ENCODE data around the gene ACBD5.
A peak's percentile ranks its signal among the peaks of the same experiment; 100 is the strongest.

ACBD5 gene

GRCh38 chr10:27155066-27155754 lies 85.4 kb downstream of the ACBD5 start, which contains the start of gene MASTL (continued):
- TF ChIP-seq, protein P1, sequence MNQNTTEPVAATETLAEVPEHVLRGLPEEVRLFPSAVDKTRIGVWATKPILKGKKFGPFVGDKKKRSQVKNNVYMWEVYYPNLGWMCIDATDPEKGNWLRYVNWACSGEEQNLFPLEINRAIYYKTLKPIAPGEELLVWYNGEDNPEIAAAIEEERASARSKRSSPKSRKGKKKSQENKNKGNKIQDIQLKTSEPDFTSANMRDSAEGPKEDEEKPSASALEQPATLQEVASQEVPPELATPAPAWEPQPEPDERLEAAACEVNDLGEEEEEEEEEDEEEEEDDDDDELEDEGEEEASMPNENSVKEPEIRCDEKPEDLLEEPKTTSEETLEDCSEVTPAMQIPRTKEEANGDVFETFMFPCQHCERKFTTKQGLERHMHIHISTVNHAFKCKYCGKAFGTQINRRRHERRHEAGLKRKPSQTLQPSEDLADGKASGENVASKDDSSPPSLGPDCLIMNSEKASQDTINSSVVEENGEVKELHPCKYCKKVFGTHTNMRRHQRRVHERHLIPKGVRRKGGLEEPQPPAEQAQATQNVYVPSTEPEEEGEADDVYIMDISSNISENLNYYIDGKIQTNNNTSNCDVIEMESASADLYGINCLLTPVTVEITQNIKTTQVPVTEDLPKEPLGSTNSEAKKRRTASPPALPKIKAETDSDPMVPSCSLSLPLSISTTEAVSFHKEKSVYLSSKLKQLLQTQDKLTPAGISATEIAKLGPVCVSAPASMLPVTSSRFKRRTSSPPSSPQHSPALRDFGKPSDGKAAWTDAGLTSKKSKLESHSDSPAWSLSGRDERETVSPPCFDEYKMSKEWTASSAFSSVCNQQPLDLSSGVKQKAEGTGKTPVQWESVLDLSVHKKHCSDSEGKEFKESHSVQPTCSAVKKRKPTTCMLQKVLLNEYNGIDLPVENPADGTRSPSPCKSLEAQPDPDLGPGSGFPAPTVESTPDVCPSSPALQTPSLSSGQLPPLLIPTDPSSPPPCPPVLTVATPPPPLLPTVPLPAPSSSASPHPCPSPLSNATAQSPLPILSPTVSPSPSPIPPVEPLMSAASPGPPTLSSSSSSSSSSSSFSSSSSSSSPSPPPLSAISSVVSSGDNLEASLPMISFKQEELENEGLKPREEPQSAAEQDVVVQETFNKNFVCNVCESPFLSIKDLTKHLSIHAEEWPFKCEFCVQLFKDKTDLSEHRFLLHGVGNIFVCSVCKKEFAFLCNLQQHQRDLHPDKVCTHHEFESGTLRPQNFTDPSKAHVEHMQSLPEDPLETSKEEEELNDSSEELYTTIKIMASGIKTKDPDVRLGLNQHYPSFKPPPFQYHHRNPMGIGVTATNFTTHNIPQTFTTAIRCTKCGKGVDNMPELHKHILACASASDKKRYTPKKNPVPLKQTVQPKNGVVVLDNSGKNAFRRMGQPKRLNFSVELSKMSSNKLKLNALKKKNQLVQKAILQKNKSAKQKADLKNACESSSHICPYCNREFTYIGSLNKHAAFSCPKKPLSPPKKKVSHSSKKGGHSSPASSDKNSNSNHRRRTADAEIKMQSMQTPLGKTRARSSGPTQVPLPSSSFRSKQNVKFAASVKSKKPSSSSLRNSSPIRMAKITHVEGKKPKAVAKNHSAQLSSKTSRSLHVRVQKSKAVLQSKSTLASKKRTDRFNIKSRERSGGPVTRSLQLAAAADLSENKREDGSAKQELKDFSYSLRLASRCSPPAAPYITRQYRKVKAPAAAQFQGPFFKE (tag by site-specific recombination; IDR thresholded peaks at IDR 0.05; ENCODE audit: borderline replicate concordance): no peak
- TF ChIP-seq, protein P2, sequence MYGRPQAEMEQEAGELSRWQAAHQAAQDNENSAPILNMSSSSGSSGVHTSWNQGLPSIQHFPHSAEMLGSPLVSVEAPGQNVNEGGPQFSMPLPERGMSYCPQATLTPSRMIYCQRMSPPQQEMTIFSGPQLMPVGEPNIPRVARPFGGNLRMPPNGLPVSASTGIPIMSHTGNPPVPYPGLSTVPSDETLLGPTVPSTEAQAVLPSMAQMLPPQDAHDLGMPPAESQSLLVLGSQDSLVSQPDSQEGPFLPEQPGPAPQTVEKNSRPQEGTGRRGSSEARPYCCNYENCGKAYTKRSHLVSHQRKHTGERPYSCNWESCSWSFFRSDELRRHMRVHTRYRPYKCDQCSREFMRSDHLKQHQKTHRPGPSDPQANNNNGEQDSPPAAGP (tag by site-specific recombination; IDR thresholded peaks at IDR 0.05): peak; percentile 79; the same call in 1 of the 2 replicates
- peak; percentile 98 for TF ChIP-seq EGR2 (tag by site-specific recombination; IDR thresholded peaks at IDR 0.05; ENCODE audit: low read depth)
- no peak for TF ChIP-seq ZNF239 (tag by site-specific recombination; IDR thresholded peaks at IDR 0.05)
- TF ChIP-seq ZNF514 (tag by site-specific recombination; IDR thresholded peaks at IDR 0.05): no peak
- no peak for TF ChIP-seq ZNF26 (tag by site-specific recombination; IDR thresholded peaks at IDR 0.05)
- TF ChIP-seq ZNF555 (tag by site-specific recombination; conservative IDR thresholded peaks at IDR 0.05): no peak
- no peak for TF ChIP-seq ZNF621 (tag by site-specific recombination; IDR thresholded peaks at IDR 0.05)
- TF ChIP-seq HOXC10 (CRISPR knock-in tag; IDR thresholded peaks at IDR 0.05): 0 out of 2 replicates have a peak, but pooled peaks have one; percentile 35
- no peak for TF ChIP-seq ZNF155 (tag by site-specific recombination; IDR thresholded peaks at IDR 0.05)
- TF ChIP-seq ZNF76 (tag by site-specific recombination; IDR thresholded peaks at IDR 0.05; ENCODE audit: borderline replicate concordance, low read depth): peak; percentile 87; the same call in 1 of the 2 replicates
- no peak for TF ChIP-seq ZNF473 (tag by site-specific recombination; IDR thresholded peaks at IDR 0.05)
- no peak for TF ChIP-seq RBAK (tag by site-specific recombination; IDR thresholded peaks at IDR 0.05)
- TF ChIP-seq ZBTB8A (tag by site-specific recombination; IDR thresholded peaks at IDR 0.05): no peak; the same call in none of the 2 replicates
- no peak for TF ChIP-seq ZNF184 (tag by site-specific recombination; IDR thresholded peaks at IDR 0.05)
- no peak for TF ChIP-seq ZNF777 (tag by site-specific recombination; IDR thresholded peaks at IDR 0.05; ENCODE audit: borderline replicate concordance)
- no peak for TF ChIP-seq ZNF658 (tag by site-specific recombination; IDR thresholded peaks at IDR 0.05)
- TF ChIP-seq ZNF501 (tag by site-specific recombination; IDR thresholded peaks at IDR 0.05): peak; percentile 83
- TF ChIP-seq ZEB2 (tag by site-specific recombination; IDR thresholded peaks at IDR 0.05): peak; percentile 63
- TF ChIP-seq ZNF121 (tag by site-specific recombination; IDR thresholded peaks at IDR 0.05): peak; percentile 93
- no peak for TF ChIP-seq OSR2 (tag by site-specific recombination; IDR thresholded peaks at IDR 0.05)
- TF ChIP-seq ZNF16 (tag by site-specific recombination; IDR thresholded peaks at IDR 0.05; ENCODE audit: low read depth): no peak
- peak; percentile 86 for TF ChIP-seq ZBTB26 (tag by site-specific recombination; optimal IDR thresholded peaks at IDR 0.05)
- TF ChIP-seq GFI1B (tag by site-specific recombination; IDR thresholded peaks at IDR 0.05): no peak
- no peak for TF ChIP-seq ZNF837 (tag by site-specific recombination; IDR thresholded peaks at IDR 0.05)
- no peak for TF ChIP-seq ZNF18 (tag by site-specific recombination; IDR thresholded peaks at IDR 0.05)
- TF ChIP-seq MZF1 (tag by site-specific recombination; IDR thresholded peaks at IDR 0.05; ENCODE audit: borderline replicate concordance): no peak
- no peak for TF ChIP-seq ZNF768 (tag by site-specific recombination; IDR thresholded peaks at IDR 0.05)
- no peak; the same call in 1 of the 2 replicates for TF ChIP-seq TCF7L2 (IDR thresholded peaks at IDR 0.05; ENCODE audit: borderline replicate concordance, low read depth, low read length)
